T-helper 2 cell (primary cell): Measurements from ENCODE around the gene NUDT1.

Source experiments
- DNase-seq, 5 experiments: peaks; one replicate each; pipeline versions ENCODE4 v3.0.0 to v3.0.0-alpha.2; 2012 to 2022
- total RNA-seq, 2 donors: gene quantifications; one replicate each; lab custom pipeline; 2026; lab: John Stamatoyannopoulos, UW

Gene NUDT1
- total RNA-seq, result 3.1 to 8.2 reads per million in 2 donors

GRCh38 chr7:2241580-2242540 is at the start of gene NUDT1, which contains the start of gene MRM2:
Gene NUDT1 (plus strand): TSS chr7:2242226. CDS start chr7:2244575, 2,349 bp downstream.
Gene MRM2 (minus strand): TSS chr7:2242205. CDS start chr7:2242169, 36 bp downstream.
- DNase-seq, result peak; percentile 32 to 76 (median 40)

GRCh38 chr7:2192831-2193534 is 49.0 kb upstream of the NUDT1 start:
- no peak for DNase-seq

- no peak for DNase-seq
Observed at GRCh38 chr7:2193575-2194305, 48.3 kb upstream of the NUDT1 start.

GRCh38 chr7:2195400-2196246 is 46.4 kb upstream of the NUDT1 start:
- DNase-seq, result no peak

GRCh38 chr7:2196381-2197378 is 45.3 kb upstream of the NUDT1 start:
- no peak for DNase-seq

- DNase-seq, result no peak
Observed at GRCh38 chr7:2197436-2198155, 44.4 kb upstream of the NUDT1 start.

GRCh38 chr7:2198206-2198605 is 43.8 kb upstream of the NUDT1 start:
- no peak for DNase-seq

- no peak for DNase-seq
Observed at GRCh38 chr7:2198760-2199159, 43.3 kb upstream of the NUDT1 start.

- DNase-seq, result no peak
Observed at GRCh38 chr7:2199528-2199927, 42.5 kb upstream of the NUDT1 start.

GRCh38 chr7:2199956-2200583 is 42.0 kb upstream of the NUDT1 start:
- no peak for DNase-seq

- DNase-seq, result no peak
Observed at GRCh38 chr7:2200584-2200980, 41.4 kb upstream of the NUDT1 start.

- no peak for DNase-seq
Observed at GRCh38 chr7:2201128-2201527, 40.9 kb upstream of the NUDT1 start.

- no peak for DNase-seq
Observed at GRCh38 chr7:2201686-2202360, 40.2 kb upstream of the NUDT1 start.

GRCh38 chr7:2202361-2202761 is 39.7 kb upstream of the NUDT1 start:
- no peak for DNase-seq

- no peak for DNase-seq
Observed at GRCh38 chr7:2202901-2203765, 38.9 kb upstream of the NUDT1 start.

GRCh38 chr7:2203766-2204300 is 38.2 kb upstream of the NUDT1 start:
- no peak for DNase-seq

GRCh38 chr7:2204446-2204845 is 37.6 kb upstream of the NUDT1 start:
- DNase-seq, result no peak
